ENCODE results near the gene CLEC20A. TPM values are rescaled to one million over a fixed set of nuclear protein-coding genes. Genes with fewer than 3 reads are reported as not detected.
"Not testable (repeated sequence)": the region's sequence is repeated elsewhere in the genome, so short reads cannot be mapped to it uniquely, and the experiment has no call there.

Gene CLEC20A
- polyA plus RNA-seq, 12 donors = 0.11 to 0.41 (median 0.16) TPM; not detected in 9

DNA sequence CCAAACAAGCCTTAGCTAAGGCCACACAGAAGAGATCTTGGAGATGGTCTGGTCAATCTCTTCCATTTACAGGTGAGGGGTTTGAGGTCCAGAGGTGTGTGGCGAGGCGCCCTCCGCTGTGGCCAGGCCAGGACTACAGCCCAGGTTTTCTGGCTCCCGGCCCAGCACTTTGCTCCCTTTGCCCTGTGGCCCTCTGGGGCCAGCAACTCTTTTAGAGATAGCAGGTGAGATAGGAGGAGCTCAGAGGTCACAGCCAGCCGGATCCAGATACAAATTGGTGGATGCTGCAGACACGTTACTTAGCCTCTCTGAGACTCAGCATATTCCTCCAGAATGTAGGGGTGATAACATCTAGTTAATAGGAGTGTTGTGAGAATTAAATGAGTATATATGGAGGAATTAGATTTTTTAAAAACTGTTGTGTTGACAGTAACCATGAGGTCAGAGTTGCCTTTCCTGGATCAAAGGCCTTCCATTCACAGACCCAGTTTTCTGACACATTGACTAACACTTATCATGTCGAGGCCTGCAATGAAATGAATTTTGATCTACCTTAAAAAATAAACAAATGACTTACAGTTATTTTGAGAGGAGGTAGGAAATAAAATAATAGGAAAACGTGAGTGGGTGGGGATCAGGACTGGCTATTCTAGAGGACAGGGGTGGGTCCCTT is 32.7 kb upstream of the CLEC20A start:
- no peak for DNase-seq

DNA sequence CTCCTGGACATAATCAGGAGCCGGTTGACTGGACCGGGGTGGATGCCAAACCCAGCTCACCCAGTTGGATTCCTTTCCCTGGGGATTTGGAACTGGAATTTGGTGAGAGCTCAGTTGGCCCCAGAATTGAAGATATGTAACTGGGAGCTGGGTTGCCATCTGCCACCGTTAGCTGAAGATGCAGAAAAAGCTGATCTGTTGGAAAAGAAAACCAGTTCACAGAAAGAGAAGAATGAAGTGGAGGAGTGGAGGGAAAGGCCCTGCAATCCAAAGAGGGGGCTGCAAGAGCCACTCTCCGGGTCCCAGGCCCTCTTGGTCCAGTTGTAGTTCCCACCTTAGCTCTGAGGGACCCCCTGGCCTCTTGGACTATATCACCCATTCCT is 32.2 kb upstream of the CLEC20A start:
- DNase-seq = no peak

DNA sequence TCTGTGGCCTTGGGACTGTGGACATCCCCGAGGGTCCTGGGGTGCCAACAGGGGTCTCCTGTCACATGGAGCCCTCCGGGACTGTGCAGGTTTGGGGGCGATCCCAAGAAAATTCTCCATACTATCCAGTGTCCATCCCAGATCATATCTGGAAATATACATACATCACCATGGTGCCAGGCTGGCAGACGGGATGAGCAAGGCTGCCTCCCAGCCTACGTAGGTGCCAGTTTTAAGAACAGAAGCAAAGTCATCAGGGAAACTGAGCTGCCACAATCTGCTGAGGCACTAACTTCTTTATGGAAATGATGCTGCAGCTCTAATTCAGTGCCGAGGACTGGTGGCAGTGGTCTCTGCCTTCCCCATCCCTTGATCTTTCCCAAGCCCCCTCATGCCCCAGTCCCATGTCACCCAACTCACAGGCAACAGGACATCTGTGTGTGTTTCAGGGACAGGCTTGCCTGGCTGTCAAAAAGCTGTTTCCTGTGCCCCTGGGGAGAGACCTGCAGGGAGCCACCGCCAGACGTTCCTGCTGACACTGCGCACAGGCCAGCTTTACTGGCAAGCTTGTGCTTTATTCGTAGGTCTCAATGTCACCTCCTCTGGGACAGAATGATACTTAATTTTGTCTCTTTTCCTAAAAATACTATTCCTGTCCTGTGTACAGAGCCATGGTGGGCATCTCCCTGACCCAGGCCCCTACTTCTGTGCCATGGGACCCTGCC is 31.6 kb upstream of the CLEC20A start:
- DNase-seq = no peak

DNA sequence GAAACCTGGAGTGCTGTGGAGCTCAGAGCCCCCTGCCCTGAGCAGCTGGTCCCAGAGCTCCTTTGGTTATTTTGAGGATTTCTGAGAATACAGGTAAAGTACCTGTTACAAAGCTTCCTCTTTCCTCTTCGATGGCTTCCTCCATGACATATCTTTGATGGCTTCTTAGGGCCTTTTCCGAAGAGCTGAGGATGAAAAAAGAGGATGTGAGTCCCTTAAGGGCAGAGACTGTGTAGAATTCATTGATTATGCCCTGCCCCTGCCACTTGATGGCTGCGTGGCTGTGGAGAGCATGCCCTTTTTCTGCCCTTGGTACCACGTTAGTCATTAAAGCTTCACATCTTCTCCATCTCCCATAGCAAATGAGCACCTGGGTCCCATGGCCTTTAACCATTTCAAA is 30.4 kb upstream of the CLEC20A start:
- DNase-seq = no peak

DNA sequence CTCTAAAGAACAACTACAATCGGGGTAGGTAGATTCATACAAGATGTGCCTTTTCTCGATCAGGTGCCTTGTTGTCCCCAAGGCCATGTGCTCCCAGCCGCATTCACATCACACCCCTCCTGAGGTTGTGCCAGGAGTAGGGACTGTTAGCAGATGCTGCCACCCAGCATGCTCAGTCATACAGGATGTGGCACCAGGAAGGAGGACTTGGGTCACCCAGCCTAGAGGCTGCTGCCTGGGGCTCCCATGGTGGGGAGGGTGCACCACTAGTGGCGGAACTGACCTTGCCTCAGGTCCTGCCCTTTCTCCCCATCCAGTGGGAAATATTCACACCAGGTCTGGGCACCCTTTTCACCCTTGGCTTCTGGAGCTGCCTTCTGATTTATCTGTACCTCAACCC is 24.5 kb upstream of the CLEC20A start:
- no peak for DNase-seq

DNA sequence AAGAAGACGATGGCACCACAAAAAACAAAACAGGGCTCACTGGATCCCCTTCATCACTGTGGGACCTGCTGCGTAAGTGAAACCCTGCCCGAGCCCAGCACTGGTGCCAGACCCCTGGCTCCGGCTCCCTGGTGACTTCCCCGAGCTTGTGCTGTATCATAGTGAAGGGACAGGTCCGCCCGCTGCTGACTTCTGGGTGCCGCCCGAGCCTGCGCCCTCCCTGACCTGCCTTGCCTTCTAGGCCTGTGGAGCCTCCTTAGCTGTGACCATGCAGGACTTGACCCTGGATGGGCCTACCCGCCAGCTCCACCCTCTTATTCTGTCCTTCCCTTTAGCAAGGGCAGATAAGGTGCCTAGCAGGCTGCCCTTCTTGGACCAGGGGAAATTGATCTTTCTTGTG is 24.0 kb upstream of the CLEC20A start:
- DNase-seq = no peak

DNA sequence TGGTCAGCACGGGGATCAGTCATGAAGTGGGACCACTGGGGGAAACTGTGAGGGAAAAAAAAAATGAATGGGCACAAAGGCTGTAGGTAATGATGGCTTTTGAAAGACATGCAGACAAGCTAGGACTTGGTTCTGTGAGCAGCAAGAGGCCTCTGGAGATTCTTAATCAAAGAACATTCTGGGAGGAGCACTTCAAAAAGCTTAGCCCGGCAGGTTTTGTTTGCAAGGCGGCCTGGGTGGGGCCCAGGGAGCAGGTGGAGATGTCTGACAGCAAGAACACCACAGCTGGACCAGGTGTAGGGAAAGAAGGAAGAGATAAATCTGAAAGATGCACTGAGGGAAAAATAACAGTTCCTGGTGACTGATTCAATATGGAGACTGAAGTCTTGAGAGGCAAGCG is 22.1 kb upstream of the CLEC20A start:
- DNase-seq = no peak

DNA sequence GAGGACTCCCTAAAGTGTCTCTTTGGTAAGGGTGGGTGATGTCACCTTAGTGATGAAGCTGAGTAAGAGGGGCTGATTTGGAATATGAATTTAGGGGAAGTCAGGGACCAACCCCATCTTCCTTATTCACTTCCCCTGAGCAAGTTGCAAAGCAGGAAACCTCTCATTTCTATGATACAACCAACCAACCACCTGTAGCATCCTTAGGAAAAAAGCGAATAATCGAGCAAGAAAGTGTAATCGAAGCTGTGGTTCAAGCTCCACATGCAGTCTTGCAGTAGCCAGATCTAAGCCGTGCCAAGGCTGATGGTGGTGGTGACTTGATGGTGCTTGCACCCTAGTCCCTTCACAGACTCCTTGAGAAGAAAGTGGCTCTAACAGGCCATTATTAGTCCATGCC is 19.3 kb upstream of the CLEC20A start:
- no peak for DNase-seq

DNA sequence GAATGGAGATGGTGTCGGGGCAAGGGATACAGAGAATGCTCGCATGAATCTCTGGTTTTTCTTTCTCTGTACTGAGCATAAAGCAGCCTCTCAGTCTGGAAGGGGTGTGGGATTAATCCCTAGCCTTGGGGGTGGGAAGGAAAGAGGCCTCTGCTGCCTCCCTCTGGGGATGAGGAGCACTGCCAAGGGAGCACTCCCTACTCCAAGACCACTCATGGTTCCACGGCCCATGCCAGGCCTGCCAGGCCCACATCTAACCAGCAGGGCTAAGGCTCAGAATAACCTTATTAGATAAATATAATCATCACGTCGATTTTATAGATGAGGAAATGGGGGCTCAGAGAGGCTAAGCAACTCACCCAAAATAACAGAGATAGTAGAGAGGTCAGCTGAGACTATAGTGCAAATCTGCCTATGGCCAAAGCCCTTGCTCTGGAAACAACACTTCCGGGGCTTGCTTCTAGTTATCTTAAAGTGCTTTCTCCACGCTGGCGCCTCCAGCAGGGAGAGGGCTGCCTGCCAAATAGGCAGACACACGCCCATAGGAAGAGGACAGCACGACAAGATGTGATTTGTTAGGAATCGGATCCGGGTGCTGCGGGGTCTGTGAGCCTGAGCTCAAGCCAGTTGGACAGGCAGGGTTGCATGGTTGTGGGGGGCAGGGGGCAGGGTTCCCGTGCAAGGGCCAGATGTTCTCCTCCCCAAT is 16.7 kb upstream of the CLEC20A start:
- peak; percentile 22 for DNase-seq

DNA sequence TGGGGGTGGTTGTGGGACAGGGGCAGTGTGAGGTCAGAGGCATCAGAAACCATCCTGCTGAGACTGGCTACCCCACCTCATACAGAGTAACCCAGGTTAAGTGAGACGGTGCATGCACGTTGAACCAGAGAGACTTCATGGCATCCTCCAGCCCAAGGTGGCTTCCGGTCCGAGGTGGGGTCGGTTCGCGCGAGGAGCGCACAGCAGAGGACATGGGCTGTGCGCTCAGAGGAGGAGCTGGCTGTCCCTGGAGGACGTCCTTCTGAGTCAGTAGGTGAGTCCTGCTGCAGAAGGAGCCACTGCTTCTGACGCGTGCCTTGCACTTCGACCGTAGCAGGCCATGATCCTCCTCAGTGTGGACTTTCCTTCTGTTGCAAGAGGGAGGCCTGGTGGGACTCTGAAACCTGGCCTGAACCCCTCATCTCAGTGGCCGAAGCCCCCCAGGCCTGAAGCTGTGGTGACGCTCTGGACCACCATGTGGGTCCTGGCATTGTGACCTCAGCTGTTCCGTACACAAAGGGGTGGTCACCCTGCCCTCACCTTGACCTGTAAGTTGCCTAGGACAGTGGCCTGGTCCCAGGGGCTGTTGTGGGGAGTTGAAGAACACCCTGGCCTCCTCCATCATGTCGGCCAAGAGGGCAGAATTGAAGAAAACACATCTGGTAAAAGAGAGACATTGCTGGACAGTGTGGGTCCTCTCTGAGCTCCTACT is 16.0 kb upstream of the CLEC20A start, which contains the start of gene TEX35:
Gene TEX35 (plus strand): TSS at position 544 of the 712 bp plus-strand sequence. CDS start 80 bp downstream, at position 624.
- DNase-seq = no peak

DNA sequence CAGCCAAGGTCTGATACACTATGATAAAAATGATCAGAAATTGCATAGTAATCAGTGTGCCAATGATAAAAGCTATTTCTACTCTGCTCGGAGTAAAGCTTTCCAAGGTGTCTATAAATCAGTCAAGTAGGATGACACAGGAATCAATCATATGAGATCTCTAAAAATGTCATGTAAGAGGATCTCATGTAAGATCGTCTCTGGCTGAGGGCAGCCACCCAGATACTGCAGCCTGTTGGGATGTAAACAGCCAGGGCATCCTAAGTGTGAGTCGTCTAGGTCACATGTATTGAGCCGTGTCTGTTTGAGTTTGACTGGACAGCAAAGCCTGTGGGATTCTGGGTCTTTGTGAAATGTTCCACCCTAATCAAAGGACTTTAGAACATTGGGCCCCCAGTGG is 13.4 kb upstream of the CLEC20A start:
- DNase-seq = no peak

DNA sequence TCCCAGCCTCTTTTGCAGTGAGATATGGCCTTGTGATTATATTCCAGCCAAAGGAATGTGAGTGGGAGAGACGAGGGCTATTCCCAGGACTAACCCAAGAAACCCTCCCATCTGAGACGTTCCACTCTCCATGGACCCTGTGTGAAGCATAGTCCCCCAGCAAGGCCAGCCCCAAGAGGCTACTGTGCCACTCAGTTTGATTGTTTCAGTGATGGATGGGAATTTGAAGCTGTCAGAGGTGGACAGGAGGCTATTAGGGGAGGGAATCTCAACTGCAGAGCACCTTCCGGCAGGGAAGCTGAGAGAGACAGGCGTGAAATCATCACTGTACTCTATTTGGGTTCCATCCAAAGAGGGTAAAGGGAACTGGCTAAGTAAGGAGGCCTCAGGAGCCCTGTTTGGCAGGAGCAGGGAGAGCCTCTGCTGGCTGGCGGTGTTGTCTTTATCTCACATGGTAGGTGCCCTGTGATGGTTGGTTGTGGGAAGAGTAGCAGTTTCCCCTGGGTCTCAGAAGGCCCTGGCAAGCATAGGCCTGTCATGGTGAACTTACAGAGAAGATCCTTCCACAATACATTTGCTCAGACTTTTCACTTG is 12.7 kb upstream of the CLEC20A start:
- DNase-seq = no peak

DNA sequence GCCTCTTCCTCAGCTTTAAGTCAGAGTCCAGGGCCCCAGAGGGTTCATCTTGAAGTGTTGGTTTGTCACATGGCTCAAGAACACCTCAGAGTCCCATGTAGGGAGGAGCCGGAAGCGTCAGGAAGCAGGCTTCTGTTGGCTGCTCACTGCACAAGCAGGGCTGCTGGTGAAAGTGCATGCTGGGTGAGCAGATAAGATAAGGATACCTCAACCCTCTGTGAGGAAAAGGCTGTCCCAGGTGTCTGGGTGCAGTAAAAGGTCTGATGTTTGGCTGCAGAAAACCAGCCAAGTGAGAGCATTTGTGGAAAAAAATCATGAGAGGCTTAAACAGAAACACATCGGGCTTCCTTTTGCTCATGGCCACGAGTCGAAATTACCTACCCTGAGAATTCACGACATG is 9.9 kb upstream of the CLEC20A start:
- DNase-seq = no peak

DNA sequence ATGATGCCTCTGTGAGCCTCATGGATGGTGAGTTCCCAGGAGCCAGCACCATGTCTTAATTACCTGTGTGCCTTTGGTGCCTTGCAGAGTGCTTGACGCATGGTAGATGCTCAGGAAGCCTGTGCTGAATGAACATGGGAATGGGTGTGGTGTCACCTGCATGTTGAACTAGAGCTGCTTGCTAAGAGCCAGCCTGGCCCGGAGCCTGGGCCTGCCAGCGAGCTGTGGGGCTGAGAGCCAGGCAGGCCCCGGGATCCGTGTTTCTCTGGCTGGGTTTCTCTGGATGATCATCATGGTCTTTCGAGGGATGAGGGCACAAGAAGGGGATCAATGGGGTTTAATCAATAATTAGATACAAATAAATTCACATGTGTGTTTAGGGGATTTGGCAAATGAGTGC is 9.4 kb upstream of the CLEC20A start:
- DNase-seq = no peak

DNA sequence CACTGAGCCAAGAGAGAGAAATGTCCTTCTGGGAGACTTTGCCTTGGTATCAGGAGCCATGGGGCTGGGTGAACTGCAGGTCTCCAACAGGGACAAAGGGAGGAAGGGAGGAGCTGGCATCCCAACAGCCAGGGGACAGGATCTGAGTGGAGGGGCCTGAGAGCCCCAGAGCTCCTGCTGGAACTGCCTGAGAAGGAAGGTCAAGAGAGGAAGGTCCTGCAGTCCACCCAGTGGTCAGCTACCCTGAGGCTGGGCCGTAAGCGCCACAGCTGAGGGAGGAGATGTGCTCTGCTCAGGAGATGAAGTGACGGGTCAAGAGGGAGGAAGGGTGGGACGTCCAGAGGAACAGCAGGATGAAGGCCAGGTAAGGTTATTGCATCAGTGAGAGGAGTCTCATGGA is 7.5 kb upstream of the CLEC20A start:
- DNase-seq = no peak

DNA sequence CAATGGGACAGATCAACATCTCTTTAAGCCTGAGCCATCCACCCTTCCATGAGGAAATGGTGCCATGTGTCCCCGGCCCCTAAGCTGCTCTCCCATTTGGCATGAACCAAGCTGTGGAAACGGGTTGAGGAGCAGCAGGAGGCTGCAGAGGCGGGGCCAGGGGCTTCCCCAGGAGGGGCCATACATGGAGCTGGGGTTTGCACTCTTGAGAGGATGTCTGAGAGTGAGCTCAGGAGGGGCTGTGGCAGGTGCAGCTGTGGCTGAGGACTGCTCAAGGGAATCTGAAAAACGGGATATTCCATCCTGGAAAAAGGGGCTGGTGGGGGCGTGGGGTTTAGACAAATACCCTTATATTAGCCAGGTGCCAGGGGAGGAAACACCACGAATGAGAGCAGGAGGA is 7.1 kb upstream of the CLEC20A start:
- DNase-seq = no peak

DNA sequence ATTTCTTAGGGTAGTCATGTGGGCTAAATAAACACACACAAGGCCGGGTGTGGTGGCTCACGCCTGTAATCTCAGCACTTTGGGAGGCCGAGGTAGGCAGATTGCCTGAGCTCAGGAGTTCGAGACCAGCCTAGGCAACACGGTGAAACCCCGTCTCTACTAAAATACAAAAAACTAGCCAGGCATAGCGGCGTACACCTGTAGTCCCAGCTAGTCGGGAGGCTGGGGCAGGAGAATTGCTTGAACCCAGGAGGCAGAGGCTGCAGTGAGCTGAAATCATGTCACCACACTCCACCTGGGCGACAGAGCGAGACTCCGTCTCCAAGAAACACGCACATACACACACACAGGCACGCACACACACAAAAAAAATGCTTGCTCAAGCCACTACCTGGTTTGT is 6.6 kb upstream of the CLEC20A start:
- not testable (repeated sequence) for DNase-seq

DNA sequence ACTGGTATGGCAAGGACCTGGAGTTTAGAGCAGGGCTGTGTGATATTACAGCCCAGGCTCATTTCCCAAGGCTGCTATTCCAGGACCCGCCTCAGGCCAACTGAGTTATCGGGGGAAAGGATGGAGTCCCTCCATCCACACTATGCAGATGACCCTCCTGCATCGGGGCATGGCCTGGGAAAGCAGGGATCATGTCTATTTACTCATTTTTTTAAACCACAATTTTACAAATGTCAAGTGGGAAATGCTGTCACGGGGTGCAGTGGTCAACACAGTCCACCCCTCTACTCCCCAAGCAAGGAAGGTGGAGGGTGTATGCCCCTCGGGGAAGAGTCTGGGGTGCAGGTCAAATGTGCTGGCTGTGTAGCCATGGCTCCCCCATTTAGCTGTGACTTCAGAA is 6.1 kb upstream of the CLEC20A start:
- no peak for DNase-seq

DNA sequence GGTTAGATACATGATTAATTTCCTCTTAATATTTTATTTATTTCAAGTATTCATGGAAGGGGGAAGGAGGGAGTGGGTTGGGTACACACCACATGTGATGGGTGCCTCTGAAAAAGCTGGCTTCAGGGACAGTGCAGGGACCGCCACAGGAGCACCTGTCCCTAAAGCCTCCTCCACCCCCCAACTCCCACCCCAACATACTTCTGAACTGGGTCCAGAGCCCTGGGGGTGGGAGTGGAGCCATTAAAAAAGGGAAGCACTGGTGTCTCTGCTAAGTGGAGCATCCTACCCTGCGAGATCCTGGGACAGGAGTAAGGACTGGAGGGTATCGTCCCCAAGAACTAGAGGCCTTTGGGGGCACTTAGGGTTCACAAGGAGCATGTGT is 5.6 kb upstream of the CLEC20A start:
- no peak for DNase-seq

DNA sequence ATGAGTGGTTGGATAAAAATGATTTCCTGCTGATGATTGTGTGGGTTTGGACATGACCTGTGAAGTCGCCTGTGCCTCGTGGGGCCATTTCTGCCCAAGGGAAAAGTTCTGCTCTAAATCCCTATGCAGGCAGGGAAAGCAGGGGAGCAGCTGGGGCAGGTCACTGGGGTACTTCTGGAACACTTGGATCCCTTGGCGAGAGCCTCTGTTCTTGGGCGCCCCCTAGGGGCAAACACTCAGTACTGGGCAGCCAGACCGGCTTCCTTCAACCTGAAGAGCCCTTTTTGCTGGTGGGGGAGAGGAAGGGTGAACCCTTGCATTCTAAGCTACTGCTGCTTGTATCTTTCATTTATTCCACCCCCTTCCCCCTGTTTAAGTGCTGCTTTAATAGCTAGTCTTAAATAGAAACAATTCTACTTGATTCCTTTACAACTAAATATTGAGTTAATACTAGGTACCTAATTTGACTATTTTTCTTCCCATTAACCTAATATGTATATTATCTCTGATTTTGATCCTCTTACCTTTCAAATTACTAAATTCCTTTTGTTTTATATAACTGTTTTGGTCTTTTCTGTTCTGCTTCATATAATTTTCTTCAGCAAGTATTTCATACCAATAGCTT is 5.1 kb upstream of the CLEC20A start:
- DNase-seq = peak; percentile 44

DNA sequence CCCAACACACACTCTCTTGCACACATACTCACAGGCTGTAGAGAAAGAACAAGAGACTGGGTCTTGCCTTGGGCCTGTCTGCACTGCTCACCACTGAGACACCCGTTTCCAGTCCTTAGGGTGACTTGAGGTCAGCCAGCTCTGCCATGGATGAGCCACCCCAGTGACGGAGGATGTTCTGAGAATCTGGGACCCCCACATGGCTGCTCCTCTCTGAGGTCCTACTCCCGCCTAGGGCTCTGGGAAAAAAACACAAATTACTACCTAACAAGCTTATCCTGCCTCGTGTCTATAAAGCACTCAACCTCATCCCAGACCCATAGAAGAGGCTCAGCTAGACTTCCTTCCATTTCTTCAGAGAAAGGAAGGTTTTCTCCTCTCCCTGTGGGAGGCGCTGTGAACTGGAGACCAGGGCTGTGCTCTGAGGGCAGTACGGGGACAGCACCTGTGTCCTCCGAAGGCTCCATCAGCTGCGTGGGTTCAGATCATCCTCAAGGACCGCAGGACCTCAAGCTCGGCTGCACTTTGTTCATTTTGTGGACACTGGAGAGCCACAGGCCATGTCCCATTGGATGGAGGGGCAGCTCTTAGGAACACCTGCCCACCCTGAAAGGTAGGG is 4.3 kb upstream of the CLEC20A start:
- DNase-seq = no peak

Measured in muscle of arm (tissue), 12 donors.